Measurements from ENCODE around the gene GJB4. TPM values are rescaled to one million over a fixed set of nuclear protein-coding genes. Genes with fewer than 3 reads are reported as not detected.

The GJB4 gene
- total RNA-seq, 2 donors from 2014 or later = 1.3 to 2.4 TPM

- no peak overlapping the region for H3K4me3 ChIP-seq
- no peaks in the 10 kb centered on the region for H3K4me1 ChIP-seq (replicated peaks)
- H3K36me3 ChIP-seq = no peaks in the 10 kb centered on the region
- no peak overlapping the region for H3K27ac ChIP-seq
- intact Hi-C loops (cut with DNase I) = no loop called here
- H3K9me3 ChIP-seq = no peaks in the 10 kb centered on the region
- no peak for DNase-seq (ENCODE audit: low spot score)
- TF ChIP-seq POLR2A (IDR thresholded peaks at IDR 0.05) (no peak), POLR2AphosphoS5 (IDR thresholded peaks at IDR 0.05) (no peak), CTCF (IDR thresholded peaks at IDR 0.05) (no peak)
- 90% methylated on average over 12 of the region's 12 CpGs for WGBS
- H3K27me3 ChIP-seq (replicated peaks; ENCODE audit: insufficient read depth) = peaks cover 6% of the 10 kb centered on the region
Observed at GRCh38 chr1:34794790-34795180, 35.2 kb downstream of the GJB4 start.

- intact Hi-C loops (cut with DNase I) = no loop called here
- no peak for TF ChIP-seq POLR2AphosphoS5 (IDR thresholded peaks at IDR 0.05)
- TF ChIP-seq POLR2A (IDR thresholded peaks at IDR 0.05) = no peak
- TF ChIP-seq CTCF (IDR thresholded peaks at IDR 0.05) = no peak
- Histone ChIP-seq H3K4me3 (no peak overlapping the region), H3K27me3 (replicated peaks; ENCODE audit: insufficient read depth) (peaks cover 6% of the 10 kb centered on the region), H3K4me1 (replicated peaks) (no peaks in the 10 kb centered on the region), H3K9me3 (no peaks in the 10 kb centered on the region), H3K27ac (no peak overlapping the region), H3K36me3 (no peaks in the 10 kb centered on the region)
- no peak for DNase-seq (ENCODE audit: low spot score)
- 77% methylated on average over 6 of the region's 6 CpGs for WGBS
Observed at GRCh38 chr1:34795916-34796315, 36.4 kb downstream of the GJB4 start.

GRCh38 chr1:34796990-34797389 is 37.5 kb downstream of the GJB4 start:
- intact Hi-C loops (cut with DNase I) = no loop called here
- WGBS = 86% methylated on average over 6 of the region's 6 CpGs
- Histone ChIP-seq H3K27me3 (replicated peaks; ENCODE audit: insufficient read depth) (peaks cover 6% of the 10 kb centered on the region), H3K9me3 (no peaks in the 10 kb centered on the region), H3K36me3 (no peaks in the 10 kb centered on the region), H3K4me3 (no peak overlapping the region), H3K27ac (no peak overlapping the region), H3K4me1 (replicated peaks) (no peaks in the 10 kb centered on the region)
- DNase-seq (ENCODE audit: low spot score) = no peak
- TF ChIP-seq POLR2A (IDR thresholded peaks at IDR 0.05) = no peak
- no peak for TF ChIP-seq POLR2AphosphoS5 (IDR thresholded peaks at IDR 0.05)
- no peak for TF ChIP-seq CTCF (IDR thresholded peaks at IDR 0.05)

- Histone ChIP-seq H3K36me3 (no peaks in the 10 kb centered on the region), H3K27ac (no peak overlapping the region), H3K27me3 (replicated peaks; ENCODE audit: insufficient read depth) (no peaks in the 10 kb centered on the region), H3K9me3 (no peaks in the 10 kb centered on the region), H3K4me3 (no peak overlapping the region), H3K4me1 (replicated peaks) (no peaks in the 10 kb centered on the region)
- intact Hi-C loops (cut with DNase I) = no loop called here
- WGBS = 86% methylated on average over 6 of the region's 6 CpGs
- no peak for DNase-seq (ENCODE audit: low spot score)
- TF ChIP-seq POLR2AphosphoS5 (IDR thresholded peaks at IDR 0.05) (no peak), CTCF (IDR thresholded peaks at IDR 0.05) (no peak), POLR2A (IDR thresholded peaks at IDR 0.05) (no peak)
Observed at GRCh38 chr1:34800214-34800613, 40.7 kb downstream of the GJB4 start.

- DNase-seq (ENCODE audit: low spot score) = no peak
- Histone ChIP-seq H3K27ac (no peak overlapping the region), H3K4me3 (no peak overlapping the region), H3K4me1 (replicated peaks) (no peaks in the 10 kb centered on the region), H3K27me3 (replicated peaks; ENCODE audit: insufficient read depth) (no peaks in the 10 kb centered on the region), H3K36me3 (no peaks in the 10 kb centered on the region), H3K9me3 (no peaks in the 10 kb centered on the region)
- intact Hi-C loops (cut with DNase I) = no loop called here
- 96% methylated on average over 3 of the region's 3 CpGs for WGBS
- TF ChIP-seq POLR2A (IDR thresholded peaks at IDR 0.05) (no peak), POLR2AphosphoS5 (IDR thresholded peaks at IDR 0.05) (no peak), CTCF (IDR thresholded peaks at IDR 0.05) (no peak)
Observed at GRCh38 chr1:34803770-34804169, 44.2 kb downstream of the GJB4 start.
